NCI-H82 treated with DMSO at 0.1 percent for 48 hours (cell line): Measurements from ENCODE around the gene ST6GALNAC3.

Experiments
- DNase-seq: peaks from one replicate; lab custom pipeline; 2025; ENCODE audit not compliant: unreplicated experiment; lab: John Stamatoyannopoulos, UW

The ST6GALNAC3 gene

GRCh38 chr1:76279101-76279748 is 204.7 kb downstream of the ST6GALNAC3 start:
- peak; percentile 54 for DNase-seq

- DNase-seq: no peak
Measured at GRCh38 chr1:76281306-76281705, 206.8 kb downstream of the ST6GALNAC3 start.

GRCh38 chr1:76284842-76285241 is 210.3 kb downstream of the ST6GALNAC3 start:
- DNase-seq: no peak

- DNase-seq: peak; percentile 33
Measured at GRCh38 chr1:76285578-76286135, 211.1 kb downstream of the ST6GALNAC3 start.

GRCh38 chr1:76287917-76288316 is 213.4 kb downstream of the ST6GALNAC3 start:
- no peak for DNase-seq

DNA sequence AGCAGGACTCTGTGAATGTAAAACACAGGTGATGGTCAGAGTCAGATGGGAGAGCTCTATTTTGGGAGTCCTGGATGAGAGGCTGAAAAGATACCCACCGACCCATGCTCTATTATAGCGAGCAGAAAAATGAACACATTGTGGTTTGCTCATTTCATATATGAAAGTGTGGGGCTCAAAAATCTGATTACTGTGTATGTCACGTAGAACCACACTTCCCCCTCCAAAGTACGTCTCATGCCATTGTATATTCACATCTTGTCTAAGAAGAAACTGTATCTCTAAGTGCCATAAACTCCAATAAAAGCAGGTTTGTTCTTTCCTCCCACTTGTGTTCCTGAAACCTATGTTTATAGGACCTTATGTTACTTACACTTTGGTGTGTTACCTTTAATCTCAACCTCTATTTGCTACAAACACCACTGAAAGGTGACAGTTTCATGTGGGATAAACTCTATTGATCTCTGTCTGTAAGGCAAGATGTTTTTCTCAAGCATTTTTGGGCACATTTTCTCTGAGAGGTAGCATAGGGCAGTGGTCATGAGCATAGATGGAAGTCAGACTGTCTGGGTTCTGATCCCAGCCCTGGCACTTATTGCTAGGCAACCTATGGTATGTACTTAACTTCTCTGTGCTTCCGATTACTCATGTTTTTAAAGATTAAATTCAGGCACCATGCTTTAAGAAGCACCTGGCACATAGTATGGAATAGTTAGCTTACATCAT is 214.4 kb downstream of the ST6GALNAC3 start:
- no peak for DNase-seq

GRCh38 chr1:76289692-76290091 is 215.1 kb downstream of the ST6GALNAC3 start:
- no peak for DNase-seq

GRCh38 chr1:76290271-76290670 is 215.7 kb downstream of the ST6GALNAC3 start:
- no peak for DNase-seq

DNA sequence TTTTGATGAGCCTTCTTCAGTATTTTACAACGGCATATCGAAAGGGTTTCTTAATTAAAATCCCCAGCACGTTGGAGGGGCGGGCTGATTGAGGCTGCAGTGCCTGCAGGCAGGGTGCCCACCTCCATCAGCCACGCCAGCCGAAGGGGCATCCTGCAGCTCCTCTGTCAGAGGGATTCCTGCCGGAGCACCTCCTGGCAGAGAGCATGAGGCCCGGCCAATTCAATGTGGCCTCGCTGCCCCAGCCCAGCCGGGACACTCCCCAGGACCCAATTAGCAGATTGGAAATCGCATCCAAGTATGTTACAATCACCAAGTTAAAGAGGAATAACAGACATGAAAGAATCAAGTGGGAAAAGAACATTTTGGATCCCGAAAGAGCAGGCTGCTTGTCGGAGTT is 216.6 kb downstream of the ST6GALNAC3 start:
- no peak for DNase-seq

- DNase-seq: peak; percentile 89
Measured at GRCh38 chr1:76291737-76292136, 217.2 kb downstream of the ST6GALNAC3 start.

DNA sequence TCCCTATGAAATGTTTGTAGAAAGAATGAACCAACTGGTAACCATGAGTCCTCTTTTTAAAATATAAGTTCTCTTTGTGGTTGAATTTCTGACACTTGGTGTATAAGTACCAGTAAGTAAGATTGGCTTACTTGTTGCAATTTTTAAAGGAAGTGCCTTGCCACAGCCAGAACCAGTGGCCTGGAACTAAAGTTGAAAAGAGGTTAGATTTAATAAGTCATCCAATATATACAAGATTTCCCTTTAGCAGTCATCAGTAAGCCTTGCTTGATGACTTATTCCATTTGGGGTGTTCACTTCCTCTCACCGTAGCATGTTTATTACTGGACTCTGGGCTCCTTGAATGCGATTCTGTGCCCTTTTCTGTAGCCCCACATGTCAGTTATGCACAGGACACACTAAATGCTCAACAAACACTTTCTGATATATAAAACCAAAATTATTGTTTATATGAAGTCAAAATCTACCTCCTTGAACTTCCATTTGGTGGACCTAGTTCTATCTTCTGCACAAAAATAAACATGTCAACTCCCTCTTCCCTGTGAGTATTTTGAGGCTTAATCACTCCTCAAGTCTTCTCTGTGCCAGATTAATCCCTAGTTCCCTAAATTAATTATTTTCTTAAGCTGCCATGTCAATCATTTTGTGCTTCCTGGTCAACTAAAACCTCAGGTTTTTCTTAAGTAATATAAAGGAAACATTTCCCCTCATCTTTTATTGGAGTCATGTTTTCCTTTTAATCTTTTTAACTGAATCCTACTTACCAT is 218.1 kb downstream of the ST6GALNAC3 start:
- DNase-seq: peak; percentile 69

GRCh38 chr1:76293831-76294230 is 219.3 kb downstream of the ST6GALNAC3 start:
- no peak for DNase-seq

DNA sequence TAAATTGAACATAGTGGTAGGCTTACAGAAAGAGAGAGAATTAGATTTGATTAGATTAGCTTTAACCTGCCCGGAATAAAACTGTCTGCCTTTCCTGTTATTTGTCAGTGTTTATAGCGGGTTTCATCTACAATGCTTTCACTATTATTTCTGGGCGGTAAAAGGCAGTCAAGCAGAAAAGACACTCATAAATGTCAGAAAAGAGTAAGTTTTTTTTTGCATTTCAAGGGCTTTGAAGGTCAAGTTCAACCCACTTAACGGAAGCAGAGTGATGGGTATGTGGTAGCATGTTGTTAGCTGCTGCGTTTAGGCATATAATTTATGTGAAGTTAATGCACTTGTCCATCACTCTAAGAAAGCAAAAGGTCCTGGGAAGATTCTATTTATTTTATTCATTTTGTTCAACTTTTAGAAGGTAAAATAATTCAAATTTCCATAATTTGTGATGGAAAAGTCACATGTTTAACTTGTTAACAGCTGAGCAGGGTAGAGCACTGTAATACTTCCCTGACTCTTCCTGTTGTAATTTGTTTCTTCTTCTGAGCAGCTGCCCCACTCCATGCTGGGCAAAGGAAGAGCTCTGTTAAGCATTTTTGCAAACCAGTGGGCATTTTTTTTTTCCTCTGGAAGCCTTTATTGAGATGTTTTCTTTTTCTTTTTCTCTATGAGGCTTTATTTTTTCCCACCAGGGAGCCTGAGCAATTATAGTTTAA is 220.1 kb downstream of the ST6GALNAC3 start:
- DNase-seq: no peak

- DNase-seq: no peak
Measured at GRCh38 chr1:76298399-76298798, 223.9 kb downstream of the ST6GALNAC3 start.

GRCh38 chr1:76299036-76299435 is 224.5 kb downstream of the ST6GALNAC3 start:
- DNase-seq: no peak

- peak; percentile 26 for DNase-seq
Measured at GRCh38 chr1:76300556-76300955, 226.0 kb downstream of the ST6GALNAC3 start.

DNA sequence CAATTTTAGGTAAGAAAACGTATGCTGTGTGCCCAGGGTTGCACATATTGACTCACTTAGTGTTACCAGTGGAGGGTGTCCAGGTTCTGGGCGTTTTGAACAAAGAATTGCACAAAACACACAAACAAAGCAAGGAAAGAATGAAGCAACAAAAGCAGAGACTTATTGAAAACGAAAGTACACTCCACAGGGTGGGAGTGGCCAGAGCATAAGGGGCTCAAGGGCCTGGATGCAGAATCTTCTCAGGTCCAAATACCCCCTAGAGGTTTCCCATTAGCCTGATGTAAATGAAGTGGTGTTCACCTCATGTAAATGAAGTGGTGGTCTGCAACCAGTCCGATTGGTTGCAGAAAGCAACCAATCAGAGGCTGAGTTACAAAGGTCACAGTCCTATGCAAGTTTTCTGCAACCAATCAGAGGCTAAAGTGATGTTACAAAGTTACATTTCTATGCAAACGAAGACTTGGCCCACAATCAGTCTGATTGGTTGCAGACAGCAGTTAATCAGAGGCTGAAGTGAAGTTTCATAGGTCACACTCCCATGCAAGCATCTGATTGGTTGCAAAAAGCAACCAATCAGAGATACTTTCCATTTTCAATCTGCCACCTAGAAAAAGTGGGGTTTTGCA is 228.3 kb downstream of the ST6GALNAC3 start:
- DNase-seq: no peak

DNA sequence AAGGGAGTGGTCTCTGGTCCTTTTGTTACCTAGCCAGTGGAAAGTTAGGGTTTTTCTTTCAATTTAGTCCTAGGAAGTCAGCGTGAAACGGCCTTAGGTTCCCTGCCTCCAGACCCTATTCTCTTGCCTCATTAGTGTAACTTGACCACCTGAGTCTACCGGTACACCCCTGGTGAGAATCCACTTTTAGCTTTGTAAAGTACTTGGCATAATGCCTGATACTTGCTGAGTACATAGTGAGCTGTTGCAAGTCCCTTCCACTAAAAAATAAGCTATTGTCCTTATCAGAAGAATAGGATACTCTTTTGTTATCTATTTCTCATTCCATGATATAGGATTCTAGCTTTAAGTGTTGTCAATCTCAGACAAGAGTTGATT is 228.8 kb downstream of the ST6GALNAC3 start:
- DNase-seq: no peak

- DNase-seq: no peak
Measured at GRCh38 chr1:76313304-76313703, 238.8 kb downstream of the ST6GALNAC3 start.

DNA sequence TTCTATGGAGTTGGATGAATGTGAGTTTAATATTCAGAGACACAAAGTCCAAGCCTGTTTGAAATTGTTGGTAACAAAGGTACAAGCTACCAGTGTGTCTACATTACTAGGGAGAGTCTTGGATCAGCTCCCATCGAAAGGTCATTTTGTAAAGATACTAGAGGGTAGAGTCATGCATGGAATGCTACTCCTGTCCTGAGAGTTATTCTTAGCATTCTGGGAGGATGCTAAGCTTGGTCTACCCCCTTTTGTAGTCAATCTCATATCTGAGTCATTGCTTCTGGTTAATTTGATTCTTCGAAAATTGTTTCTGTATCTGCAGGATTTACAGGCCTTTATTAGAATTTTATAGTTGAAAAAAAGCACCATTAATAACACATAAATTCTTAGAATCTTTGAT is 240.2 kb downstream of the ST6GALNAC3 start:
- DNase-seq: no peak
